SK-N-SH treated with all-trans-retinoic acid at 6 μM for 48 hours (cell line): ENCODE data around the gene FCN2.

ENCODE experiments used
- CSDC2 ChIP-seq: fragments of 250-450 bp; sonication (Bioruptor Pico); IDR thresholded peaks from 2 replicates; pipeline ENCODE4 v1.5.0; 2020; ENCODE audit warnings: mild to moderate bottlenecking, moderate library complexity
- PPARA ChIP-seq: fragments of 250-450 bp; sonication (Bioruptor Pico); IDR thresholded peaks from 2 replicates; pipeline ENCODE4 v1.5.0; 2020; ENCODE audit warnings: mild to moderate bottlenecking, borderline replicate concordance
- ZC3H10 ChIP-seq: fragments of 250-450 bp; sonication (Bioruptor Pico); IDR thresholded peaks from 2 replicates; pipeline ENCODE4 v1.5.1; 2021; ENCODE audit warnings: mild to moderate bottlenecking, moderate library complexity
- ZFP3 ChIP-seq: fragments of 250-450 bp; sonication (Bioruptor Pico); IDR thresholded peaks from 2 replicates; pipeline ENCODE4 v1.5.0; 2020; ENCODE audit warnings: mild to moderate bottlenecking, moderate library complexity
- ZFP30 ChIP-seq: fragments of 450-650 bp; formaldehyde crosslinking; IDR thresholded peaks from 2 replicates; pipeline ENCODE4 v1.5.0; 2022; ENCODE audit warnings: mild to moderate bottlenecking, moderate library complexity
- ZNF565 ChIP-seq: fragments of 450-650 bp; formaldehyde crosslinking; conservative IDR thresholded peaks from 2 replicates; pipeline ENCODE4 v1.5.0; 2020; ENCODE audit warnings: low read depth, mild to moderate bottlenecking, moderate library complexity
- ZNF8 ChIP-seq: fragments of 450-650 bp; formaldehyde crosslinking; IDR thresholded peaks from 2 replicates; pipeline ENCODE4 v1.5.0; 2020; ENCODE audit warnings: mild to moderate bottlenecking, moderate library complexity
- TF ChIP-seq, protein P1 (sequence below): fragments of 250-450 bp; sonication (Bioruptor Pico); IDR thresholded peaks from 2 replicates; pipeline ENCODE4 v1.8.0; 2020; ENCODE audit warnings: mild to moderate bottlenecking, moderate library complexity, borderline replicate concordance
- TF ChIP-seq, protein P2 (sequence below): fragments of 250-450 bp; sonication (Bioruptor Pico); IDR thresholded peaks from 2 replicates; pipeline ENCODE4 v1.5.0; 2020; ENCODE audit warnings: mild to moderate bottlenecking, moderate library complexity

DNA sequence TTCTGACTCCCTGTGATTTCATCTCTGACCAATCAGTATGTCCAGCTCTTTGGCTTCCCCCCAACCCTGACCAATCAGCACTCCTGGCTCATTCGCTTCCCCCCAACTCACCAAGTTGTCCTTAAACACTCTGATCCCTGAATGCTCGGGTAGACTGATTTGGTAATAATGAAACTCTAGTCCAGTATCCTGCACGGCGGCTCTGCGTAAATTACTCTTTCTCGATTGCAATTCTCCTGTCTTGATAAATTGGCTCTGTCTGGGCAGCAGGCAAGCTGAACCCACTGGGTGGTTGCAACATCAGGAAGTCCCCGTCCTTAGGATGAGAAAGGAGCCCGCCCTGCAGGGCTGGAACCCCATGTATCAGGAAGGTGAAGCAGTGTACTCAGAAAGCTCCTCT lies 10.4 kb downstream of the FCN2 start:
- TF ChIP-seq, protein P1, sequence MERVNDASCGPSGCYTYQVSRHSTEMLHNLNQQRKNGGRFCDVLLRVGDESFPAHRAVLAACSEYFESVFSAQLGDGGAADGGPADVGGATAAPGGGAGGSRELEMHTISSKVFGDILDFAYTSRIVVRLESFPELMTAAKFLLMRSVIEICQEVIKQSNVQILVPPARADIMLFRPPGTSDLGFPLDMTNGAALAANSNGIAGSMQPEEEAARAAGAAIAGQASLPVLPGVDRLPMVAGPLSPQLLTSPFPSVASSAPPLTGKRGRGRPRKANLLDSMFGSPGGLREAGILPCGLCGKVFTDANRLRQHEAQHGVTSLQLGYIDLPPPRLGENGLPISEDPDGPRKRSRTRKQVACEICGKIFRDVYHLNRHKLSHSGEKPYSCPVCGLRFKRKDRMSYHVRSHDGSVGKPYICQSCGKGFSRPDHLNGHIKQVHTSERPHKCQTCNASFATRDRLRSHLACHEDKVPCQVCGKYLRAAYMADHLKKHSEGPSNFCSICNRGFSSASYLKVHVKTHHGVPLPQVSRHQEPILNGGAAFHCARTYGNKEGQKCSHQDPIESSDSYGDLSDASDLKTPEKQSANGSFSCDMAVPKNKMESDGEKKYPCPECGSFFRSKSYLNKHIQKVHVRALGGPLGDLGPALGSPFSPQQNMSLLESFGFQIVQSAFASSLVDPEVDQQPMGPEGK (CRISPR knock-in tag): no peak
- no peak for TF ChIP-seq ZNF565 (CRISPR knock-in tag)
- TF ChIP-seq CSDC2 (CRISPR knock-in tag): no peak
- TF ChIP-seq, protein P2, sequence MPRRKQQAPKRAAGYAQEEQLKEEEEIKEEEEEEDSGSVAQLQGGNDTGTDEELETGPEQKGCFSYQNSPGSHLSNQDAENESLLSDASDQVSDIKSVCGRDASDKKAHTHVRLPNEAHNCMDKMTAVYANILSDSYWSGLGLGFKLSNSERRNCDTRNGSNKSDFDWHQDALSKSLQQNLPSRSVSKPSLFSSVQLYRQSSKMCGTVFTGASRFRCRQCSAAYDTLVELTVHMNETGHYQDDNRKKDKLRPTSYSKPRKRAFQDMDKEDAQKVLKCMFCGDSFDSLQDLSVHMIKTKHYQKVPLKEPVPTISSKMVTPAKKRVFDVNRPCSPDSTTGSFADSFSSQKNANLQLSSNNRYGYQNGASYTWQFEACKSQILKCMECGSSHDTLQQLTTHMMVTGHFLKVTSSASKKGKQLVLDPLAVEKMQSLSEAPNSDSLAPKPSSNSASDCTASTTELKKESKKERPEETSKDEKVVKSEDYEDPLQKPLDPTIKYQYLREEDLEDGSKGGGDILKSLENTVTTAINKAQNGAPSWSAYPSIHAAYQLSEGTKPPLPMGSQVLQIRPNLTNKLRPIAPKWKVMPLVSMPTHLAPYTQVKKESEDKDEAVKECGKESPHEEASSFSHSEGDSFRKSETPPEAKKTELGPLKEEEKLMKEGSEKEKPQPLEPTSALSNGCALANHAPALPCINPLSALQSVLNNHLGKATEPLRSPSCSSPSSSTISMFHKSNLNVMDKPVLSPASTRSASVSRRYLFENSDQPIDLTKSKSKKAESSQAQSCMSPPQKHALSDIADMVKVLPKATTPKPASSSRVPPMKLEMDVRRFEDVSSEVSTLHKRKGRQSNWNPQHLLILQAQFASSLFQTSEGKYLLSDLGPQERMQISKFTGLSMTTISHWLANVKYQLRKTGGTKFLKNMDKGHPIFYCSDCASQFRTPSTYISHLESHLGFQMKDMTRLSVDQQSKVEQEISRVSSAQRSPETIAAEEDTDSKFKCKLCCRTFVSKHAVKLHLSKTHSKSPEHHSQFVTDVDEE (CRISPR knock-in tag): no peak
- TF ChIP-seq PPARA (CRISPR knock-in tag): no peak
- no peak for TF ChIP-seq ZFP30 (CRISPR knock-in tag)
- TF ChIP-seq ZFP3: no peak
- TF ChIP-seq ZC3H10 (CRISPR knock-in tag): no peak
- no peak for TF ChIP-seq ZNF8 (CRISPR knock-in tag)
